Common myeloid progenitor, CD34-positive (primary cell): ENCODE data around the gene ADCY10.
"Not testable (repeated sequence)": the region's sequence is repeated elsewhere in the genome, so short reads cannot be mapped to it uniquely, and the experiment has no call there.

Experiments
- CTCF ChIA-PET: fragments of 350-600 bp; sonication (Branson Sonifier 250); formaldehyde crosslinking; loops from one replicate; lab custom pipeline; 2021; ENCODE audit warnings: antibody characterized with exemption; lab: Charles Lee
- POLR2A ChIA-PET: fragments of 350-600 bp; sonication (Branson Sonifier 250); formaldehyde crosslinking; loops from one replicate; lab custom pipeline; 2021; ENCODE audit warnings: antibody characterized with exemption; lab: Charles Lee
- DNase-seq, 3 donors: peaks; one replicate each; pipeline versions ENCODE4 v3.0.0 to v3.0.0-alpha.2; 2013
- H3K27ac ChIP-seq, 2 experiments: 1 replicate in 1 of 2; 2 replicates in 1 of 2; pipeline ENCODE4 v1.7.0; 2013; ENCODE audit warnings: inconsistent platforms in 2 of 2, low read length in 2 of 2, mild to moderate bottlenecking in 2 of 2, low read depth in 1 of 2, moderate library complexity in 1 of 2; ENCODE audit not compliant: severe bottlenecking in 2 of 2, insufficient read depth in 1 of 2, poor library complexity in 1 of 2
- H3K27me3 ChIP-seq, 5 experiments: replicated peaks in 2 of 5; 1 replicate in 3 of 5; 2 replicates in 2 of 5; pipeline versions ENCODE4 v1.6.1 to v1.7.0; 2013; ENCODE audit warnings: low read length in 4 of 5, mild to moderate bottlenecking in 2 of 5, moderate library complexity in 2 of 5, inconsistent platforms in 1 of 5; ENCODE audit not compliant: insufficient read depth in 5 of 5, control insufficient read depth in 4 of 5
- H3K36me3 ChIP-seq, 4 experiments: 1 replicate in 2 of 4; 2 replicates in 2 of 4; pipeline versions ENCODE4 v1.6.1 to v1.7.0; 2013; ENCODE audit warnings: low read length in 3 of 4, control low read depth in 1 of 4, mild to moderate bottlenecking in 1 of 4; ENCODE audit not compliant: control insufficient read depth in 4 of 4, insufficient read depth in 4 of 4
- H3K4me1 ChIP-seq, 4 experiments: 1 replicate in 3 of 4; 2 replicates in 1 of 4; pipeline versions ENCODE4 v1.6.1 to v1.7.1; 2013; ENCODE audit warnings: low read length in 3 of 4, mild to moderate bottlenecking in 3 of 4, control low read depth in 1 of 4, inconsistent platforms in 1 of 4, moderate library complexity in 1 of 4; ENCODE audit not compliant: control insufficient read depth in 4 of 4, insufficient read depth in 4 of 4; ENCODE audit errors: control extremely low read depth in 1 of 4
- H3K4me3 ChIP-seq, 7 experiments: 1 replicate in 4 of 7; 2 replicates in 3 of 7; pipeline versions ENCODE4 v1.5.1 to v1.7.0; 2013; ENCODE audit warnings: mild to moderate bottlenecking in 7 of 7, low read length in 6 of 7, moderate library complexity in 6 of 7, inconsistent platforms in 2 of 7, low read depth in 2 of 7, control low read depth in 1 of 7; ENCODE audit not compliant: insufficient read depth in 4 of 7, control insufficient read depth in 1 of 7; ENCODE audit errors: extremely low read depth in 1 of 7
- H3K9me3 ChIP-seq, 5 experiments: 1 replicate in 4 of 5; 2 replicates in 1 of 5; pipeline versions ENCODE4 v1.6.1 to v1.7.1; 2013; ENCODE audit warnings: low read length in 4 of 5, mild to moderate bottlenecking in 2 of 5, inconsistent platforms in 1 of 5, low read depth in 1 of 5, moderate library complexity in 1 of 5; ENCODE audit not compliant: control insufficient read depth in 4 of 5, insufficient read depth in 2 of 5; ENCODE audit errors: control extremely low read depth in 1 of 5
- WGBS: methylation state at CpG from one replicate; pipeline ENCODE4 v1.1.5; 2013; ENCODE audit not compliant: insufficient coverage; 5-methylcytosine and 5-hydroxymethylcytosine counted together

The ADCY10 gene

GRCh38 chr1:167806676-167807075, 107.3 kb downstream of the ADCY10 start:
- 100% methylated on average over 4 of the region's 12 CpGs for WGBS
- POLR2A ChIA-PET, H3K4me3 ChIP-seq, H3K9me3 ChIP-seq, H3K27ac ChIP-seq, H3K27me3 ChIP-seq, DNase-seq, H3K36me3 ChIP-seq: not testable (repeated sequence)
- CTCF ChIA-PET: interaction anchor here (1.4 kb wide), 1 partner anchor 9 kb away, joined by 3 read pairs; no protein-coding TSS in a partner anchor
- peaks cover 12 to 24% (median 16%) of the 10 kb centered on the region in 4 experiments for H3K4me1 ChIP-seq

GRCh38 chr1:167806235-167806634, 107.7 kb downstream of the ADCY10 start:
- H3K4me3 ChIP-seq, DNase-seq, CTCF ChIA-PET, H3K27me3 ChIP-seq, H3K36me3 ChIP-seq, POLR2A ChIA-PET, H3K27ac ChIP-seq, H3K9me3 ChIP-seq: not testable (repeated sequence)
- H3K4me1 ChIP-seq: peaks cover 12 to 24% (median 16%) of the 10 kb centered on the region in 4 experiments
- 97% methylated on average over 19 of the region's 23 CpGs for WGBS

GRCh38 chr1:167805041-167805556, 108.8 kb downstream of the ADCY10 start:
- whole genome bisulfite sequencing: 0% methylated on average over 2 of the region's 4 CpGs
- Histone ChIP-seq H3K9me3 (no peaks in the 10 kb centered on the region), H3K27ac (no peak overlapping the region), H3K4me3 (peak overlapping the region in 1 of 7 experiments; percentile 16), H3K36me3 (no peaks in the 10 kb centered on the region), H3K4me1 (peaks cover 12 to 24% (median 16%) of the 10 kb centered on the region in 4 experiments), H3K27me3 (no peaks in the 10 kb centered on the region)
- ChIA-PET POLR2A (no interaction called here), CTCF (no interaction called here)
- peak; percentile 46 to 90 (median 84) for DNase-seq

- POLR2A ChIA-PET: interaction anchor here (0.5 kb wide), 1 partner anchor 403 kb away, joined by 6 read pairs; no protein-coding TSS in a partner anchor
Observed at GRCh38 chr1:167803358-167804207, 110.4 kb downstream of the ADCY10 start.

GRCh38 chr1:167802235-167802634, 111.7 kb downstream of the ADCY10 start:
- Histone ChIP-seq H3K36me3 (no peaks in the 10 kb centered on the region), H3K27ac (no peak overlapping the region), H3K27me3 (no peaks in the 10 kb centered on the region), H3K4me1 (peaks cover 14 to 26% (median 20%) of the 10 kb centered on the region in 4 experiments), H3K9me3 (no peaks in the 10 kb centered on the region), H3K4me3 (no peak overlapping the region)
- ChIA-PET CTCF (interaction anchor here (1.0 to 1.9 kb wide), 6 partner anchors 11 to 102 kb away, joined by 3 to 6 read pairs (median 3); no protein-coding TSS in a partner anchor), POLR2A (no interaction called here)
- 94% methylated on average over 3 of the region's 4 CpGs for WGBS
- DNase-seq: no peak

More at GRCh38 chr1:167803358-167804207, 110.4 kb downstream of the ADCY10 start:
- peak; percentile 94 to 97 (median 97) for DNase-seq
- Histone ChIP-seq H3K27me3 (no peaks in the 10 kb centered on the region), H3K27ac (peak overlapping the region in 1 of 2 experiments; percentile 29), H3K36me3 (no peaks in the 10 kb centered on the region), H3K9me3 (no peaks in the 10 kb centered on the region), H3K4me3 (peak overlapping the region in 2 of 7 experiments; percentile 19 to 23), H3K4me1 (peaks cover 12 to 22% (median 15%) of the 10 kb centered on the region in 4 experiments)
- CTCF ChIA-PET: interaction anchor here (0.6 to 1.9 kb wide), 9 partner anchors 12 to 325 kb away, joined by 3 to 6 read pairs (median 3); no protein-coding TSS in a partner anchor
- WGBS: 17% methylated on average over 11 of the region's 12 CpGs

- ChIA-PET POLR2A (interaction anchor here (0.6 kb wide), 1 partner anchor 98 kb away, joined by 3 read pairs; no protein-coding TSS in a partner anchor), CTCF (interaction anchor here (0.7 to 1.2 kb wide), 3 partner anchors 10 to 110 kb away, joined by 3 to 4 read pairs (median 3); no protein-coding TSS in a partner anchor)
- Histone ChIP-seq H3K27me3 (no peaks in the 10 kb centered on the region), H3K4me3 (no peak overlapping the region), H3K4me1 (peaks cover 14 to 28% (median 25%) of the 10 kb centered on the region in 4 experiments), H3K27ac (no peak overlapping the region), H3K36me3 (no peaks in the 10 kb centered on the region), H3K9me3 (no peaks in the 10 kb centered on the region)
- 100% methylated on average over 1 of the region's 3 CpGs for WGBS
- no peak for DNase-seq
Observed at GRCh38 chr1:167800251-167800650, 113.7 kb downstream of the ADCY10 start.
